ENCODE results near the gene ZNF774.
"Not testable (repeated sequence)": the region's sequence is repeated elsewhere in the genome, so short reads cannot be mapped to it uniquely, and the experiment has no call there.

ZNF774 gene

DNA sequence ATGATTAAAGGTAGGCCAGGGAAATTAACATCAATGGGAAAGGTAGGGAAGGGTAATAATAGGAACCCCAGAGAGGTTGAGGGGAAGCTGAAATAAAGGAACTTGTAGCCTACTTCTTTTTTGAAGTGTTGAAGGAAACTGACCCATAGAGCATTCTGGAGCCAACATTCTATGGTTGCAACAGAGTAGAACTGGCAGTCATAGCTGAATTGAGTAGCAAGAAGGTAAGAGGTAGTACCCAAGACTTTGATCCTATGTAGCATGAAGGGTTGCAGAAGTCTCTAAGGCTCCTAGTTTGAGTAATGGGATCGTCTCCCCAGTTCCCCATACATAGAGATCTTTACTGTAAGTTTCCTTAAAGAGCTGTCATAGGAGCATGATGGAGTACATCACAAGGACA, 7.4 kb upstream of the ZNF774 start:
- no peak for DNase-seq (ENCODE audit: extremely low read depth in 1 of 2, low read depth in 1 of 2)

DNA sequence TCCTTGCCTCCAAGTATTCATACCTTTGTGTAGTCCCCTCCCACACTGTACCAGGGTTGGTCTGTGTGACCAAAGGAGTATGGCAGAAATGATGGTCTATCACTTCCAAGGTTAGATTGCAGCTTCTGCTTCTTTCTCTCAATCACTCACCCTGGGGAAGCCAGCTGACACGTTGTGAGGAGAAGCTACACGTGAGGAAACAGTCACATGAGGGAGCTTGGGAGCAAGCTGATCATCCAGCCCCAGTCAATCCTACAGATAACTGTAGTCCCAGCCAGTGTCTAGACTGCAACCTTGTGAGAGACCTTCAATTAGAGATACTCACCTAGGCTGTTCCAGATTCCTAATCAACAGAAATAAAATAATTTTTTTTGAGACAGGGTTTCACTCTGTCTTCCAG, 6.2 kb upstream of the ZNF774 start:
- DNase-seq (ENCODE audit: extremely low read depth in 1 of 2, low read depth in 1 of 2), result no peak

DNA sequence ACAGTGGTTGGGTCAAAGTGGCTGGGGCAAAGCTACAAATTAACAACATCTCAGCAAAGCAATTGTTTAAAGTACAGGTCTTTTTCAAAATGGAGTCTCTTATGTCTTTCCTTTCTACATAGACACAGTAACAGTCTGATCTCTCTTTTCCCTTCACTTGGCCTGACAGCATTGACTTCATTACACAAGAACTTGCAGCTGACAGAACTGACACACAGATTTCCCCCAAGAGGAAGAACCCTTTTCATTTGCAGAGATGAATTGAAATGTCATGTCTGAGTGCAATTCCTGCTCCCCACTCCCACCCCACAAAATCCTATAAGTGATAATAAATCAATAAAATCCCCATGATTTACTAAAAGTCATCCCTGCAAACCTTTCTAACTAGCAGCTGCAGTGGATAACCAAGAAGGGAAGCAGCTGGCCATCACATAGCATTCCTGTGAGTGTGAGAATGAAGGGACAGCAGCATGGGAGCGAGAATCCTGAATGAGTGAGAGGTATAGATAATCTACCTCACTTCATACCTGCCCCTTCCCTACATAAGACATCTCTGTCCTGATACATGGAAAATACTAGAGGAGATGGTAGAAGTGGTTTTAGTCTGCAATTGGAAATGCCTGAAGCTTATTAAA, 4.5 kb upstream of the ZNF774 start:
- DNase-seq (ENCODE audit: extremely low read depth in 1 of 2, low read depth in 1 of 2), result not testable (repeated sequence)

DNA sequence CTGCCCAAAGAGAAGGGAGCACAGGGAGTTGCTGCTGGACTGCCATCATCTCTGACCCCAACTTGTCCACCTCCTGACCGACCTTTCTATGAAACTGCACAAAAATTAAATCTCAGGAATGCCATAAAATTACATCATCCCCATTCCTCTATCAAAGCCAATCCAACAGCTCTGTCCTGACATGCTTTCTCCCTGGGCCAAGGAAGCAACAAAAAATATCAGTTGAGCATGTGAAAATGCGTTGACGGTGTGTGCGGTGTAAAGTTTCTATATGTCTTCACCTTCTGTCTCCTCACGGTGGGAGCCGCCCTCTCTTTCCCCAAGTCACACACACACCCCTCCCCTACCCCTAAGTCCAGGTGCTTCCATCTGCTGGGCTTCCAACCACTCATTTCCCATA, 3.6 kb upstream of the ZNF774 start:
- no peak for DNase-seq (ENCODE audit: extremely low read depth in 1 of 2, low read depth in 1 of 2)

DNA sequence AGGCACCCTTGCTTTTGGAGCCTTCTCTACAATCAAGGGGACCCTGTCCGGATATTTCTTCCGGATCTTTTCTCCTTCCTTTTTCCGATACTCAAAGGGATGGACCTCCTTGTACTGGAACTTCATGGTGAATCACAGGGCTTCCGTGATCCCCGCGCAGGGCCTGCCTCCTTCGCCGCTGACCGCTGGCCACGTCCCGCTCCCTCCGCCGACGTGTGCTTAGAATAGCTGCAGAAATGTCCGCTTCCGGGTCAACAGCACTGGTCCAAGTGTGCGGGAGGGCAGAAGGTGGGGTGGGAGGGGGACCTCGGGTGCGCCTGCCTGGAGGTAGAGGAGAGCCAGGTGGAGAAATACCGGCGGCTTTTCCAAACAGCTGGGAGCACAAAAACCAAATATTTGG, 3.0 kb upstream of the ZNF774 start:
- DNase-seq (ENCODE audit: extremely low read depth in 1 of 2, low read depth in 1 of 2), result no peak

DNA sequence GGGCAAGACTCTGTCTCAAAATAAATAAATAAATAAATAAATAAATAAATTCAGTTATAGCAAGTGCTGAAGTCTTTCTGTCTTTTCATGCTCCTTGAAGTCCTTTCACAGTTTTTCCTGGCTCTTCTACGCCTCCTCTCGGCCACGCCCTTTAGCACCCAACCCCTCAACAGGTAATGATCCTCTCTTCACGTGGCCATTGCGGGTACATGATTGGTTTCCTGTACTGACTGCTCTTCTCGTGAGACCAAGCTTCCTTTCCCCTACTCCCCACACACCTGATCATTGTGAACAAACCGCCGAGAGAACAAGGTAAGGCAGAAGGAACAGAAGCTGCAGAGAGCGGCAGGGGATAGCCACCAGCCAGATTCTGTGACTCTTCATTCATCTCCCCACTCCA, 2.3 kb upstream of the ZNF774 start:
- DNase-seq (ENCODE audit: extremely low read depth in 1 of 2, low read depth in 1 of 2), result no peak

DNA sequence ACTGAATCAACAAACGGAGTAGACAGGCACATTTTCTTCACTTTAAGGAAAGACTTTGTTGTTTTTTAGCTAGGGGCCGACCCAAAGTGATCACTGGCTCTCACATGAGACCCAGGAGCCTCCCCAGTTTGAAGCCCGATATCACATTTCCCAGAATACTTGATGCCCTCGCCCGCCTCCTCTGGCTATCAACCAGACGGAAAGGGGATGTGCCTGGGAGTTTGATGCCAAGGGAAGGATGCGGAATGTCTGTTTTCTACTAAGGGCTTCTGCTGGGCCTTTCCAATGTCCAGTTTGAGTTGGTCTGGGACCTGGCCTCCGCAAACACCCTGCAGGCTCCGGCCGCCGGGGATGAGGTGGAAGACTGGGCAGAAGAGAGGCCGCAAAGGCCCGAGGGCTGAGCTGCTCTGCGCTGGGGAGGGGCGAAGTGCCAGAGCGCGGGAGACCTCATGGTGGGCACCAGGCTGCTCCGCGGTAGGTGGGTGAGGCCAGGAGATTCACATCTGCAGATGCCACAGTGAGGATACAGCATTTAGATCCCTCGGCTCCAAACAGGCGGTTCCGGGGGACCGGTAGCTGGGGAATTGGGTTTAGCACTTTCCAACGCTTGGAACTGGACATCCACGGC, 491 bp upstream of the ZNF774 start:
- DNase-seq (ENCODE audit: extremely low read depth in 1 of 2, low read depth in 1 of 2), result peak in 1 of 2 donors; percentile 3

DNA sequence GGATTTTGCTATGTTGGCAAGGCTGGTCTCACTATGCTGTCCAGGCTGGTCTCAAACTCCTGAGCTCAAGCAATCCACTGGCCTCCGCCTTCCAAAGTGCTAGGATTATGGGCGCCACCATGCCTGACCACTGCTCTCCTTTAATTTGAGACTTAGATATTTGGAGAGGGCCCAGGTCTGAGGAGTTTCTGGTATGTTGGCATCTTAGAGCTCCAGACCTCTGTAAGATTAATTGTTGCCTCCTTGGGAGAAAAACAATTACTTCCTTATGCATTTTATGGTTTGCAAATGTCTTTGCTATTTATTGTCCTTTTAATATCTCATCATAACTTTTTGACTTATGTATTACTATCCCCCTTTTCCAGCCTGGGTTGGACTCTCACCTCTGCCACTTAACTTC, 2.9 kb downstream of the ZNF774 start:
- no peak for DNase-seq (ENCODE audit: extremely low read depth in 1 of 2, low read depth in 1 of 2)

DNA sequence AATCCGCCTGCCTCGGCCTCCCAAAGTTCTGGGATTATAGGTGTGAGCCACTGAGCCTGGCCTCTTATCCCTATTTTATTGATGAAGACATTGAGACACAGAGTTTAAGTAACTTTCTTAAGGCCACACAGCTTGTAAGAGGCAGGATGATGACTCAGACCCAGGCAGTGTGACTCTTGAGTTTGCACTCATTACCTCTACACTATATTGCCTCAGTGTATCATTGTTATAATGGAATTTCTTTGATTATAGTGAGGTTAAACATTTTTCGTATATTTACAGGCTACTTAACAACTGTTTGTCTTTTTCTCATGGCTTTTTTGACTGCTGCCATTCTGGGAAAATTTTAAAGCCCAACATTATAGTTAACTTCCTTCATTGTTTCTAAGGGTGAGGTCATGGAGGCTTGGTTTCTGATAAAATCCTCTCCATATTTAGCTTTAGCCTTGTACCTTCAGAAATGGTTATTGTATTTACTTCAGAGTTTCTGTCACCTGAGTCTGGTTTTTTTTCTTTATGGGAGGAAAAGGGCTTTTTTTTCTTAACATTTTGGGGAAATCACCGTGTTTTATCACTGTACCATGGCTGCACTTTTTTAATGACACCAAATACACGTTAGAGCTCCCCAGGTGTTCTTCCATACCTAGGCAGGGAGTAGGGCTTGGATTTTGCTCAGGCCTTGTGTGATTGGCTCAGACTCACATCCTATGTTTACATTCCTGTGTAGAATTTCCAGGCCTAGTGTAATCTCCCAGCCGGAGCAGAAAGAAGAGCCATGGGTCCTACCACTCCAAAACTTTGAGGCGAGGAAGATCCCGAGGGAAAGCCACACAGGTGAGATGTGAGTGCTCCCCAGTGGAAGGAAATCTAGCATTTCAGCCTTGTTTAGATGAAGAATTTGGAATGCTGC, 6.3 kb downstream of the ZNF774 start:
- DNase-seq (ENCODE audit: extremely low read depth in 1 of 2, low read depth in 1 of 2), result no peak

DNA sequence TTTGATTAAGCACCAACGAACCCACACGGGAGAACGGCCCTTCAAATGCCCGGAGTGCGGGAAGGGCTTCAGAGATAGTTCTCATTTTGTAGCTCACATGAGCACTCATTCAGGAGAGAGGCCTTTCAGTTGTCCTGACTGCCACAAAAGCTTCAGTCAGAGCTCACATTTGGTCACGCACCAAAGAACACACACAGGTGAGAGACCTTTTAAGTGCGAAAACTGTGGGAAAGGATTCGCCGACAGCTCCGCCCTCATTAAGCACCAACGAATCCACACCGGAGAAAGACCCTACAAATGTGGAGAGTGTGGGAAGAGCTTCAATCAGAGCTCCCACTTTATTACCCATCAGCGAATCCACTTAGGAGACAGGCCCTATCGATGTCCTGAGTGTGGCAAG, 8.7 kb downstream of the ZNF774 start:
- no peak for DNase-seq (ENCODE audit: extremely low read depth in 1 of 2, low read depth in 1 of 2)

DNA sequence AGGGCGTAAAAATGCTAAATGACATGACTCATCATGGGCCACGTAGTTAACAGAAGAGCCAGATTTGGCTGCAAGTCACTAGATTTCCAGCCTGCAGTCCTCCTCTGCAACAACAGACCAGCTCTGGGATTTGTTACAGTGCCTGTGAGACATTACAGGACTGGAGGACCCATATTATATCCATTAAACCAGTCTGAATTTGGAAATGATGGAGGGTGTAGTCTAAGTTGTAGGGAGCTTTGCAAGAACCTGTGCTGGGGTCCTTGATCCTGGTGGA, 10.8 kb downstream of the ZNF774 start:
- DNase-seq (ENCODE audit: extremely low read depth in 1 of 2, low read depth in 1 of 2), result no peak

DNA sequence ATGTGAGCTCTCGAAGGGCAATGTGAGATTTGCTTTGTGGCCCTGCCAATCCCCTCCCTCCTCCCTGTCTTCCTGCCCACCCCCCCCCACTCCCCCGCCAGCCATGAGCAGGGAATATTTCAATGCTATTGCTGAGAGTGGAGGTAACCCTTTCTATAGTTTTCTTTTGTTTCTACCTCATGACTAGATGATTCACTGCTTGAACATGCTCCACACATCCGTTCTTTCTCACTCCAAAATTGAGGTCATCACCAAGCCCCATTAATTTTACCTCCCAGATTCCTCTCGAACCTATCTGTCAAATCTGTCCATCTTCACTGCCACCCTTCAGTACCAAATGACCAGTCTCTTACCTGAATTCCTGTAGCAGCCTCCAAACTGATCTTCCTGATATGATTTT, 12.2 kb downstream of the ZNF774 start:
- no peak for DNase-seq (ENCODE audit: extremely low read depth in 1 of 2, low read depth in 1 of 2)

DNA sequence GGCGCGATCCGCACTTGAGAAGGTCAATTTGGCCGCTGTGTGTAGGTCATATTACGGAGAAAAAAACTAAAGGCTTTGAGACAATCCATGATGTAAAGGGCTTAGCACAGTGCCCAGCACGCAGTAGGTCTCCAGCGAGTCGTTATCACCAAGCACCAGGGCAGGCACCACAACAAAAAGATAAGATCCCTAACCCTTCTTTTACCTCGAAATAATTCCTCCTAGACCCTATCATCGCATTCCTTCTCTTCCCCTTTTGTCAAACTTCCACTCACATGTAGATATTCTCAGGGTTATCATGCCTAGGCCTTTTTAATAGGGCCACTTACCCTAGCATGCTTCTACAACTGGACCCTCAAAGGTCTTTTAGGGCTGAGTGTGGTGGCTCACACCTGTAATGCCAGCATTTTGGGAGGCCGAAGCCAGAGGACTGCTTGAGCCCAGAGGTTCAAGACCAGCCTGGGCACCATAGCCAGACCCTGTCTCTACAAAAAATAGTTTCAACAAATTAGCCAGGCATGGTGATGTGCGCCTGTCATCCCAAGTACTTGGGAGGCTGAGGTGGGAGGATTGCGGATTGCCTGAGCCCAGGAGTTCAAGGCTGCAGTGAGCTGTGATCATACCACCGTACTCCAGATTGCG, 13.5 kb downstream of the ZNF774 start:
- no peak for DNase-seq (ENCODE audit: extremely low read depth in 1 of 2, low read depth in 1 of 2)

DNA sequence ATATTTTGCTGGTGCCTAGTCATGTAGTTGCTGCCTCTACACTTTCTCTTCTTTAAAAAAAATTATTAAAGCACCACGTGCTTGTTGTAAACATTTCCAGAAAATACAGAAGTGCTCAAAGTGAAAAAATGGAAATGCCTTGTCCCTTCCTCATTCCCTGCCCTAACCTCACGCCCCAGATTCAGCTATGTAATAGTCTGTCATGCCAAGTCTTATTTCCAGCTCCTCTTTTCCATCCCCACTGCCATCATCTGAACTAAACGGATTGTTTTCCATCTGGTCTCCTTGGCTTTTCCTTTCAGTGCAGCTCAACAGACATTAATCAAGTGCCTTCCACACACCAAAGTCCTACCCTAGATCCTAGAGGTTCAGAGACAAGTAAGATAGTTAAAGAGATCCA, 15.5 kb downstream of the ZNF774 start:
- DNase-seq (ENCODE audit: extremely low read depth in 1 of 2, low read depth in 1 of 2), result no peak

DNA sequence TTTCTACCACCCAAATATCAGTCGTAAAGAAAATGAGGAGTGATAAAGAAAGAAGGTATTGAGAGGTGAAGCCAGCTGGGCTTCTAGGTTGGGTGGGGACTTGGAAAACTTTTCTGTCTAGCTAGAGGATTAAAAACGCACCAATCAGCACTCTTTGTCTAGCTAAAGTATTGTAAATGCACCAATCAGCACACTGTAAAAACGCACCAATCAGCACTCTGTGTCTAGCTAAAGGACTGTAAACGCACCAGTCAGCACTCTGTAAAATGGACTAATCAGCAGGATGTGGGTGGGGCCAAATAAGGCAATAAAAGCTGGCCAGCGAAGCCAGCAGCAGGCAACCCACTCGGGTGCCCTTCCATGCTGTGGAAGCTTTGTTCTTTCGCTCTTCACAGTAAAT, 23.0 kb downstream of the ZNF774 start:
- no peak for DNase-seq (ENCODE audit: extremely low read depth in 1 of 2, low read depth in 1 of 2)

DNA sequence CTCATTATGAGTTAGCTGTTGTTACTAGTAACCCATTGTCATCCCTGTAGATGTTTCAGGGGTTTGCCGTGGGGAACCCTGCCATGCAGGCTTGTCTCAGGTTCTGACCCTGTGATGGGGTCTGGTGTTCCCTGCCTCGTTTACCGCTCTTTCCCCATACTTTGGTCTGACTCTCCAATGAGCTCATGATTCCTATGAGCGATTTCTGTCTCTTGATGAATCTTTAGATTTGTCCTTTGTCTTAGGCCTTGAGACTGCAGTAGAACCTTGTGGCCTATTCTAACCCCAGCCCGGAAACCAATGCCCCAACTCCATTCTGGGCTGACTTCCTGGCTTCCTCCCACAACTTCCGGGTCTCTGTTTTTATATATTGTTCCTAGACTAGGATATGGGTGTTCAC, 24.7 kb downstream of the ZNF774 start:
- peak in 1 of 2 donors; percentile 32 for DNase-seq (ENCODE audit: extremely low read depth in 1 of 2, low read depth in 1 of 2)

DNA sequence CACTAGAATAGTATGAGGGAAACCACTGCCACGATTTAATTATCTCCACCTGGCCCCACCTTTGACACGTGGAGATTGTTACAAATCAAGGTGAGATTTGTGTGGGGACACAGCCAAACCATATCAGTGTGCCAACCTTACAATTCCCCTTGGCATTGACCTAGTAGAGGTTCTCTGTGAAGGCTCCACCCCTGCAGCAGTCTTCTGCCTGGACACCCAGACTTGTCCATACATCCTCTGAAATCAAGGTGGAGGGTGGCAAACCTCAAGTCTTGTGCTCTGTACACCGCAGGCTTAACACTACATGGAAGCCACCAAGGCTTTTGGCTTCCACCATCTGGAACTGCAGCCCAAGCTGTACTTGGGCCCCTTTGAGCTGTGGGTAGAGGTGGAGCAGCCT, 27.2 kb downstream of the ZNF774 start:
- no peak for DNase-seq (ENCODE audit: extremely low read depth in 1 of 2, low read depth in 1 of 2)

DNA sequence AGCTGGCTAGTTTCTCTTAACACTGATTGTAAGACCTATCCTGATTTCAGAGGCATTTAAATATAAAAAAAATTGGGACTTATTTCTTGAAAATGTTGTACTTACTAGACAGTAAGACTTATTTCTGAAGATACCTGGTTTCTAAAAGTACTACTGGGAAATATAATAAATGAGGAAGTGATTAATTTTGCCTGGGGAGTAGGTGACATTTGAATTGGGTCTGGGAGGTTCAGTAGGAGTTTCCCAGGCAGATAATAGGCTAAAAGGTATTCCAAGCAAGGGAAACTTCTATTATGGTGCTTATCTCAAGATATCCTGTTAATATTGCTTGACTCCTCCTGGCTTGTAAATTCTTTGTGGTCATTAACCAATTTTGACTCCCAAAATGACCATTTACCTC, 29.4 kb downstream of the ZNF774 start:
- DNase-seq (ENCODE audit: extremely low read depth in 1 of 2, low read depth in 1 of 2), result no peak

DNA sequence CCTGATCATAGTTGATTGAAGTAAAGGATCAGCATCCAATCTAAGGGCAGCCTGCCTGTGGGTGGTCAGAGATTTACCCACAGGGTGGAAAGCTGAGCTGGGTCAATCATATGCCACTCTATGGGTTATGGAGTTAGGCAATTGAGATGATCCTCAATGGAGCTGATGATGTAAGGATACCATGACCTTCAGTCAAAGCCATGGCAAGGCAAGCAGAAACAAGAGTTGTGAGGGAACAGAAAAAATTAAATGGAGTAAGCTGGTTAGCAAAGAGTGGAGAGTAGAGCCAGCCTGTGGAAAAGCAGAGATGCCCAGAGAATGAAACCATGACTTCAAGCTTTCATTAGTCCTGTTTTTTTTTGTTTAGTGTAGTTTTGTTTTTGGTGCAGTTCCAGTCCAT, 30.2 kb downstream of the ZNF774 start:
- no peak for DNase-seq (ENCODE audit: extremely low read depth in 1 of 2, low read depth in 1 of 2)

DNA sequence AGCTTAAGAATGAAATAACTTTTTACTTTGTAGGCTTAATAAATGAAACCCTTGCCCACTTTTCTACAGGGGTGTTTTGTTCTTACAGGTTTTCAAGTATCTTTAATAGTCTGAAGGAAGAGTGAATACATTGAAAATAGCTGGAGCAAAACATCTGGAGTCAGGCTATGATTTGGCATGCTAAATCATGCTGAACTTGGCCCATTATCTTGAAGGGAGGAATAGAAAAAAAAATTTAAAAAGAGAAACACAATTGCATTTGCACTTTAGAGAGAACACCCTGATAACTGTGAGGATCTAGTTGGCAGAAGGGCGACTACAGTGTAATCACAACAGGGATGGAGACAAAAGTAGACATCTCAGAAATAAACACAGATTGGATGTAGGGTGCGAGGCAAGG, 34.1 kb downstream of the ZNF774 start:
- no peak for DNase-seq (ENCODE audit: extremely low read depth in 1 of 2, low read depth in 1 of 2)

DNA sequence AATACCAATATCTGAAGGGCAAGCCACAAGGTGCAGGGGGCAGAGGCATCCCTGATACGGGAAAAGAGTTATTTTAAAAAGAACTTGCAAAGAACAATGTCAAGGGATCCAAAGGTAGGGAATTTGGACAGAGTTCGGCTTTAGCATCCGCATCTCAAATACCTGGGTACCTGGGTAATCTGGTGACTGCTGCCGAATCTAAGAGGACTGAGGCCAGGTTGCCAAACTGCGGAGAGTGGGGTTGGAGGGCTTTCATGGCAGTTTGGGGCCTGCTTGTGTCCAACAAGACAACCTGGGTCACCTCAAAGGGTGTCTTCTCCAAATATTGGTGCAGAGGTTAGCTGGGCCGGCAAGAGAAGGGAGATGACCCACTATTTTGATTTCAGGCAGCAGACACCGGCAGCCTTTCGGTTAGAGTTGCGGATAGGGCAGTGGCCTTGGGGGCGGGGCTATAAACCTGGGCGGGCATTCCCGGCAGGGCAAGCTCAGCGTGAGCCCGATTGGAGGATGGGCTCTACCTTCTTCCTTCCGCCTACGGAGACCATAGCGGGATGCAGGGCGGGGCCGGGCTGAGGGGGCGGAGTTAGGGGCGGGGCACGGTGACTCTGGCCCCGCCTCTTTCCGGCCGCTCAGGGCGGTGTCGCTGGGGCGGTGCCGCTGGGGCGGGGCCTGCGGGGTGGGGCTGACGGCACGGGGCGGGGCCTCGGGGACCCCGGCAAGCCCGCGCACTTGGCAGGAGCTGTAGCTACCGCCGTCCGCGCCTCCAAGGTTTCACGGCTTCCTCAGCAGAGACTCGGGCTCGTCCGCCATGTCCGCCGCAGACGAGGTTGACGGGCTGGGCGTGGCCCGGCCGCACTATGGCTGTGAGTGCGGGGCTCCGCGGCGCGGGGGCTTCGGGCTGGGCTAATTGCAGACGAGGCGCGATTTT, 35.7 kb downstream of the ZNF774 start, which contains the start of gene IQGAP1:
IQGAP1 (plus strand) TSS at position 709 of the 928 bp plus-strand sequence; CDS start at position 809, 100 bp downstream.
- DNase-seq (ENCODE audit: extremely low read depth in 1 of 2, low read depth in 1 of 2), result peak; percentile 89 to 95
